ENCODE results near the gene DRC7.

Gene DRC7

GRCh38 chr16:57754354-57755060 is 59.9 kb downstream of the DRC7 start:
- no peak for DNase-seq

DNA sequence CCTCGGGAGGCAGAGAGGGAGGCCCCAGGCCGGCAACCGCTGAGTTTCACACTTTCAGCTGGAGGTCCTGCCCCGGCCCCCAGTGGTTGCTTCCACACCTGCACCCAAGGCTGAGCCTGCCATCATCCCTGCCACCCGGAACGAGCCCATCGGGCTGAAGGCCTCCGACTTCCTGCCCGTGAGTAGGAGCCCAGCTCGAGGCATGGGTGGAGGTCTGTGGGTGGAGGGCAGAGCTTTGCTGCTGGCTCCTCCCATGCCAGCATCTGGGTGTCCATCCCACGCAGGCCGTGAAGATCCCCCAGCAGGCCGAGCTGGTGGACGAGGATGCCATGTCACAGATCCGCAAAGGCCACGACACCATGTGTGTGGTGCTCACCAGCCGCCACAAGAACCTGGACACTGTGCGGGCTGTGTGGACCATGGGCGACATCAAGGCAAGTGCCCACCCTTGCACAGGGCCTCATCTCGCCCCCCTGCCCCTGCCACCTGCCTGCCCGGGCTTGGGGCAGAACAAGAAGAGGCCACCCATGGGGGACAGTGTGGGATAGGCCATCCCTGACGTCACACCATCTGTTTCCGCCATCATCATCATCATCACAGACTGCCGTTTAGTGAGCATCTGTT is 60.6 kb downstream of the DRC7 start:
- no peak for DNase-seq

DNA sequence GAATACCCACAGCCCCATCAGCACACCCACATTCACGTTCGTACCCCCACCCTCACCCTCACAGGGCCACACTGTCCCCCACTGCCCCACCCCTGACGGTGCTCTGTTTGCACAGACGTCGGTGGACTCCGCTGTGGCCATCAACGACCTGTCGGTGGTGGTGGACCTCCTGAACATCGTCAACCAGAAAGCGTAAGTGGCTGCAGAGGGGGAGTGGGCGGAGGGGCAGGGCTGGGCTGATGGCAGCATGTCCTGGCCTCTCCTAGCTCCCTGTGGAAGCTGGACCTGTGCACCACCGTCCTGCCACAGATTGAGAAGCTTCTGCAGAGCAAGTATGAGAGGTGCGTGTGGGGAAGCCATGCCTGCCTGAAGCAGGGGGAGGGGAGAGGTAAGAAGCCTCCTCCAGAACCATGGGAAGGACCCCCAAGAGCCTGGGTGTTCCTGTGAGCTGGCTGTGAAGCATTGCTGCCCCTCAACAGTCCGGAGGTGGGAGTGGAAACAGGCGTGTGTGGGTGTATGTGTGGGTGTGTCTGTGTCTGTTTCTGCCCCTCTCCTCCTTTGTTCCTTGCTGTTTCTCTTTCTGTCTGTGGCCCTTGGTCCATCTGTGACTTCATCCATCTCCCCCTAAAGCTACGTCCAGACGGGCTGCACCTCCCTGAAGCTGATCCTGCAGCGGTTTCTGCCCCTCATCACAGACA is 61.3 kb downstream of the DRC7 start:
- DNase-seq: no peak

DNA sequence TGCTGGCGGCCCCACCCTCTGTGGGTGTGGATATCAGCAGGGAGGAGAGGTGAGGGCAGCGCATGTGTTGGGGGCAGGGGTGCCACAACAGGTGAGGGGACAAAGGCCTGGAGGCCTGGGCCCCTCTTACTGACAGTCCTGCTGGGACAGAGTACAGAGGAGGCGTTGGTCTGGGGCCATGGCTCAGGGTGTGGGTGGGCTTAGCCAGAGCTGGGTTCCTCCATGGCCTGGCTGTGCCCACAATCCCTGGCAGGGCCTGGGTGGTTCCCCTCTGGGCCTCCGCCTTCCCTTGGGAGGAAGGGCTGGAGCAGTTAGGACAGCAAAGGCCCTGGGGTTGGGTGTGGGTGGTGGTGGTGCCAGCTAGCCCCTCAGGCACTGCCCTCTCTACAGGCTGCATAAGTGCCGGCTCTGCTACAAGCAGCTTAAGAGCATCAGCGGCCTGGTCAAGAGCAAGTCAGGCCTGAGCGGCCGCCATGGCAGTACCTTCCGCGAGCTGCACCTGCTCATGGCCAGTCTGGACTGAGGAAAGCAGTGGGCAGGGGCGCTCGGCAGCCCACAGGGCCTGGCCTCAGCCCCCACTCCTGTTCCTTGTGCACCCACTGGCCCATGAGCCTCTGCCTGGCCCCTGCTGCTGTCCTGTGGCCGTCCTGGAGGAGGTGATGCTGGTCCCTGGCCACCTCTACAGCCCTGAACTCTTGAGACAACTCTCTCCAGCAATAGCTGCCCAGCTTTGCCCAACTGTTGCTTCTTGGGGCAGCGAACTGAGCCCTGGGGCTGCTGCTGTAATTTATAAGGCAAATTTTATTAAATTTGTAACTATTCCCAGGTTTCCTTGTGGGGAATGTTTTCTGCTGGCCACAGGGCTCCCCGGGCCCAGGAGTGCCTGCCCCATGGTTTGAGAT is 62.1 kb downstream of the DRC7 start:
- no peak for DNase-seq

- no peak for DNase-seq
These were observed 62.8 kb downstream of the DRC7 start for GRCh38 chr16:57757326-57757786.

DNA sequence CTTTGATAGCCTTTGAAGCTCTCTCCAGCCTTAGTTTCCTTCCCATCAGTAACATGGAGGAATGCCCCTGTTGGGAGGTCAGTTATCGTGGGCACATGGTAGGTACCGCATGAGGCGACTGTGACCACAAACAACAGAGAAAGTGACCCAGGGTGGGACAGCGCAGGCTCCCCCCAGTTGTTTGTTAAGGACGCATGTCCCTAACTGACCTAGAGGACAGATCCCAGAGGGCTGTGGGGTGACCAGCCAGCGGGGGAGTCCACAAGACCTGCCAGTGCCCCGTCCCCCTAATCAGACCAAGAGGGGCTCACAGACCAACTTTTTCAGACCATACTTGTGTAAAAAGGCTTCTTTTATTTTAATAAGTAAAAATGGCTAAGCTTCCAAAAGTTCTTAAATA is 63.3 kb downstream of the DRC7 start:
- DNase-seq: no peak

DNA sequence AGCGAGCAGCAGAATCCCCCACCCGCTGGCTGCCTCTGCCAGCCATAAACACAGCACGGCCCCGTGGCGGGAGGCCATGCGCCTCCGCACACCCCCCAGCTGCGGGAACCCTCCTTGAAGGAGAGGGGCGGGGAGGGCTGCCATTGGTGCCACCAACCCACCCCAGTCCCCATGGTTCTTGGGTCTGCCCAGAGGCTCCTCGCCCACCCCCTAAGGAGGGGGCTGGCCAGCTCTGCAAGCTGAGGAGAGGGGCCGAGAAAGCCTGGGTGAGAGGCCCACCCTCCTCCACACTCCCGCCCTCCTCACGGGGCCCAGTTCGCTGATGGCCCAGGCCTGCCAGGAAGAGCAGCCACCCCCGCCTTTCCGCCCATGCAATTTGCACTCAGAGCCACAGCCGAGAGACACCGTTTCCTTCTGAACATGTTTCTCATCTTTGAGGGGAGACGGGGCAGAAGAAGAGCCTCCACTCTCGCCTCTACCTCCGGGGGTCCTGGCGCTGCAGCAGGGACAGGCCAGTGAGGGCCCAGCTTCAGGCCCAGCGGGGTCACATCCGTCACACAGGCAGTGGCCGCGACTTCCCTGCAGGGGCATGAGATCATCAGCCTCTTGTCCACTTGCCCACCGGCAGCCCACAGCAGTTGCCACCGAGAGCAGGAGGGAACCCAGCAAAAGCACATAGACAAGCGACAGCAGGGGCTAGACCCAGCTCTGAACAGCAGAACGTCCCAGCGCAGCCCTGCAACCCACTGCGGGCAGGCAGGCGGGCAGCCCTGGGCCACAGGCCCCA is 63.9 kb downstream of the DRC7 start:
- DNase-seq: no peak

DNA sequence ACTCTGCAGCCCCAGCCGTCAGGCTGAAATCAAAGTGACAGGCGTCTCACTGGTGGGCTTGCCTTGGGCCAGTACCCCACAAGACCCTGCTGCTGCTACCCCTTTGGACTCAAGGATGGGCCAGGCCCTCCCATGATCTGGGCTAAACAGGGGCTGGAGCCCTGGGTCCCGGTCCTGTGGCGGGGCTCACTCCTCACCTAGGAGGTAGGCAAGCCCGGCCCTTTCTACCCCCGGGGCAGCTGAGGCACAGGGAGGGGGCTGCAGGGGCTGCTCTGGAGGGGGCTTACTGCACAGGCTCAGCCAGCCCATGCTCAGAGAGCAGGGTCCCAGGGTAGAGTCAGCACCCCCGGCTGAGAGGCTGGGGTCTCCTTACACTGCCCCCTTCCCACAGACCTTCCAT is 64.5 kb downstream of the DRC7 start:
- no peak for DNase-seq

DNA sequence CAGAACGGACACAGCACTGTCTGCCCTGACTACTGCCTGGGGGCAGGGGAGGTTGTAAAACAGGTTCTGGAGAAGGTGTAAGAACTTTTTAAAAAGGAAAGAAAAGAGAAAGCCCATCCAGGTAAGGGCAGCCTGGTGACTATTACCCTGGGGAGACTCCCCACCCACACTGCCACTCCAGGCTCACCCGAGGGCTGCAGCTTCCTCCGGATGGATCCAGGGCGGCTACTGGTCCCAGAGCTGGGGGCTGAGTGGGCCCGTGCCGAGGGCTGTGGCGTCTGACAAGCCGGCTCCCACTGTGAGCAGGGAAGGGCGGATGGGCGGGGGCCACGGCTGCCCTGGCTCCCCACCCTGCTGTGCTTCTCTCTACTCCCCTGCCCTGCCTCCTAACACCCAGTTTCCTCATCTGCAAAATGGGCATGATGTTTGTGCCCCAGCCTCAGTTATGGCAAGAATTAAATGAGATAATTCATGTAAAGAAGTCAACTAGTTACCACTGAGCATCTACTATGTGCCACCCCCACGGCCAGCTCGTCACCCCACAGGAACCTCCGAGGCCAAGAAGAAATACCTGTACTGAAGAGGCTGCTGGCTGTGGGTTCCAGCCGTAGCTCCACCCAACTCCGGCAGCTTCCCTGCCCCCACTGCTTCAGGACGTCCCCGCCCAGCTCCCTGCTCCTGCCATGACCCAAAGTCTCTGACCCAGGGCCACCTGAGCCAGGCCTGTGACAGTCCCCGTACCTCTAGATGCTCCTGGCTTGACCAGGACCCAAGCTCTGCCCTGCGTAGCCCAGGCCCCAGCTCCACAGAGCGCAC is 65.1 kb downstream of the DRC7 start:
- DNase-seq: no peak

- no peak for DNase-seq
These were observed 66.0 kb downstream of the DRC7 start for GRCh38 chr16:57760357-57761160.

- DNase-seq: no peak
These were observed 66.7 kb downstream of the DRC7 start for GRCh38 chr16:57761301-57761700.

GRCh38 chr16:57761957-57762356 is 67.4 kb downstream of the DRC7 start:
- DNase-seq: no peak

GRCh38 chr16:57762365-57763040 is 67.9 kb downstream of the DRC7 start:
- no peak for DNase-seq

DNA sequence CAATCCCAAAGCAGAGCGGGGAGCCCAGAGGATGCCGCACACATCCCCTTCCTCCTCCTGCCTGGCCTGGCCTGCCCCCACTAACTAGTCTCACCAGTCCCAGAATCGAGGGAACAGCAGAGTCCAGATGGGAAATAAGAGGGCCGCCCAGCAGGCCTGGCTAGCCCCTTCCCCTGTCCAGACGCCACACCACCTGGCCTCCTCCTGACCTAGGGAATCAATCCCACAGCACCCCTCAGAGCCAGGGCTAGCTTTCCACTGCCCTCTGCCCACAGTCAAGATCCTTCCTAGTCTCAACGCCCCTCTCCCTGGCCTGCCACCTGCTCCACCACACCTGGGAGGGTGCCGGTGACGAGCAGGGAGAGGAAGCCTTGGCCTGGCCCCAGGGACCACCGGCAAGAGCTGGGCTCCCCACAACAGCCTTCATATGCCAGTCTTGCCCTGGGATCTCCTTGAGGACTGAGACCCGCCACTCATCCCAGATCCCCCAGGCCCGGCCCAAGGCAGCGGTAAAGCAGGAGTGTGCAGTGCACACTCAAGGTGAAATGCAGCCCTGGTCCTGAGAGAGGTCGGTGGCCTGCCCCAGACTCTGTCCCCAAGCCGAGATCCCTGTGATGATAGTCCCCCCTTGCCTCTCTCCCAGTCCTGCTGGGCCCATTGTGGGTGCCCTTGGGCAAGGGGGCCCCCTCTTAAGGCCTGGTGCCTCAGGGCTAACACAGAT is 68.8 kb downstream of the DRC7 start:
- no peak for DNase-seq

DNA sequence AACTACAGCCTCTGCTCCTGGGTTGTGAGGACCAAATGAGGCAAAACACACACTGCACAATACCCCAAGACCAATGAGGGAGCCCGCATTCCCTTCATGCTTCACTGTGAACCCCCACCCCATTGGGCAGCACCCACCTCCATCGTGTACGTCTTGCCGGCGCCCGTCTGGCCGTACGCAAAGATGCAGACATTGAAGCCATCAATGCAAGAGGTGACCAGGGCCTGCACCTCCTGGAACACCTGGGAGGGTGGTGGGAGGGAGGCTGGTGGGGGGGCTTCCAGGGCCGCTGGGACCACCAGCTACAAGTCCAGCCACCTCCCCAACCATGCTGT is 69.4 kb downstream of the DRC7 start:
- DNase-seq: no peak

DNA sequence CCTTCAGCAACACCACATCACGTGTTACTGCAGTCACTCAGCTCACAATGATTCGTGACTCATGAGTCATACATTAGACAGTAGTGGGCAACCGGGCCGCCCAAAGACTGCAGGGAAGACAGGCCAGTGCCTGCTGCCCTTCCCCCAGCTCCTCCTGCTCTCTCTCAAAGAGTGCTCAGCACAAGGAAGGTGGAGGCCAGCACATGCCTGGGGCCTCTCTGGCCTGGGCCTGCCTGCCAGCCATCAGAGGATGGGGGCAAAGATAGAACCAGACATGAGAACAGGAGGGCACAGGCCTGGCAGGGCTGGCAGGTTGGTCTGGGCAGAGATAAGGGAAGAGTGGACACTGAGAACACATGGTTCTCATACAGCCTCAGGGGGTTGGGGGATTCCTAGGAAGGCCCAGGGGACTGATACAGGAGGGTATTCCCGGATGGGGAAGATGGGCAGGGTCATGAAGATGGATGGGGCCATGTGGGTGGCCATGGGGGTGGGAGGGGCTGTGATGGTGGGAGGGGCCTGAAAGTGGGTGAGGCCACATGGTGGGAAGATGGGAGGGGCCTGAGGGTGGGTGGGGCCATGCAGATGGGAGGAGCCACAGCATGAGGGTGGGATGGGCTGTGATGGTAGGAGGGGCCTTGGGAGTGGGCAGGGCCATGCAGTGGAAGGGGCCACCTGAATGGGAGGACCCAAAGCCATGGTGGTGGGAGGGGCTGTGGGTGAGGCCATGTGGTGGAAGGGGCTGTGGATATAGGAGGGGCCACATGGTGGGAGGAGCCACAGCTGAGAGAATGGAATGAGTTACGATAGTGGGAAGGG is 69.9 kb downstream of the DRC7 start:
- DNase-seq: no peak

- DNase-seq: no peak
These were observed 70.6 kb downstream of the DRC7 start for GRCh38 chr16:57765160-57765728.

DNA sequence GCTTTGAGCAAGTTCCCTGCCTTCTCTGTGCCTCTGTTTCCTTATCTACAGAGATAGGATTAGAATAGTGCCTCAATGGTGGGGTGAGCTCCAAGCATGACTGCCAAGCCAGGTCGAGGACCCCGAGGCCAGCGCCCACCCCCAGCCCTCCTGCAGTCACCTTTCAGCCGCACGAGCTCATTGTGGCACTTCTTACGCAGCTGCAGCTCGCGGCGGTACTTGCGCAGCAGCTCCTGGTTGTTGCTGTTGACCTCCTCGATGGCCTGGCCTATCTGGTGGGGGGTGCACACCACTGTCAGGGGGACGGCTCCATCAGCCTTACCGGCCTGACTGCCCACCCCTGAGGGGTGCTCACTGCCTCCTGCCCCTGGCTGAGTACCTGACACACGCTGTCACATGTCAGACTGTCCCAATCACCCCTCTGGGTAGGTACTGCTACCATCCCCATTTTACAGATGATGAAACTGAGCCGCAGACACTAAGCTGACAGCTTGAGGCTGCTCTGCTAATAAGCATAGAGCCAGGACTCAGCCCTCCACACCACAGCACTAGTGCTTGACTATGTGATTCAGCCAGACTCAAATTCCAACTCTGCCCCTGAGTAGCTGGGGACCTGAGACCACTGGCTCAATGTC is 72.2 kb downstream of the DRC7 start:
- no peak for DNase-seq
